Measurements from ENCODE around the gene PBRM1. TPM values are rescaled to one million over a fixed set of nuclear protein-coding genes. Genes with fewer than 3 reads are reported as not detected.
A peak's percentile ranks its signal among the peaks of the same experiment; 100 is the strongest.

Gene PBRM1
- total RNA-seq, 1 experiment from 2014 or later: 74.2 TPM

DNA sequence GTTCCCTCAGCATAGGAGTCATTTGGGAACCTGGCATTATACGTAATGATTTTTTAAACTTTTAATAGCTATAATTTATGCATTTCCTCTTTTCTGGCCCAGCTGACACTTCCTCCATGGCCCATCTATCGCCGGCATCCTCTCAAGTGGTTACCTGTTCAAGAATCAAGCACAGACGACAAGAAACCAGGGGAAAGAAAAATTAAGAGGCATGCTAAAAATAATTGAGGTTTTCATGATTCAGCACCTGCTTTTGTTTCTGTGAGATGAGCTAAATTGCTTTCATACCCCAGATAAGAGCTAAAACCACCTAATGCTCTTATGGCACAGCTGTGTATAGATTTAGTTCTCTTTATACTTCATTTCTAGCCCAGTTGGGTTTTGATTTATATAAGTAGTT, 21.9 kb upstream of the PBRM1 start:
- peaks cover 3% of the 10 kb centered on the region; the same call in 1 of the 2 replicates for H3K79me2 ChIP-seq (ENCODE audit: insufficient read depth, low read length)

More for the DNA sequence above, 21.9 kb upstream of the PBRM1 start:
- no peak overlapping the region for H3K18ac ChIP-seq (ENCODE audit: insufficient read length, low read depth, low read length)
- TF ChIP-seq, protein P1, sequence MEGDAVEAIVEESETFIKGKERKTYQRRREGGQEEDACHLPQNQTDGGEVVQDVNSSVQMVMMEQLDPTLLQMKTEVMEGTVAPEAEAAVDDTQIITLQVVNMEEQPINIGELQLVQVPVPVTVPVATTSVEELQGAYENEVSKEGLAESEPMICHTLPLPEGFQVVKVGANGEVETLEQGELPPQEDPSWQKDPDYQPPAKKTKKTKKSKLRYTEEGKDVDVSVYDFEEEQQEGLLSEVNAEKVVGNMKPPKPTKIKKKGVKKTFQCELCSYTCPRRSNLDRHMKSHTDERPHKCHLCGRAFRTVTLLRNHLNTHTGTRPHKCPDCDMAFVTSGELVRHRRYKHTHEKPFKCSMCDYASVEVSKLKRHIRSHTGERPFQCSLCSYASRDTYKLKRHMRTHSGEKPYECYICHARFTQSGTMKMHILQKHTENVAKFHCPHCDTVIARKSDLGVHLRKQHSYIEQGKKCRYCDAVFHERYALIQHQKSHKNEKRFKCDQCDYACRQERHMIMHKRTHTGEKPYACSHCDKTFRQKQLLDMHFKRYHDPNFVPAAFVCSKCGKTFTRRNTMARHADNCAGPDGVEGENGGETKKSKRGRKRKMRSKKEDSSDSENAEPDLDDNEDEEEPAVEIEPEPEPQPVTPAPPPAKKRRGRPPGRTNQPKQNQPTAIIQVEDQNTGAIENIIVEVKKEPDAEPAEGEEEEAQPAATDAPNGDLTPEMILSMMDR (conservative IDR thresholded peaks at IDR 0.05): no peak
- no peaks in the 10 kb centered on the region; a peak in 1 of 5 replicates for H3K9me3 Mint-ChIP-seq
- H3K27me3 ChIP-seq (ENCODE audit: insufficient read depth, low read length): no peaks in the 10 kb centered on the region
- H4K91ac ChIP-seq (ENCODE audit: insufficient read length, low read depth, low read length): no peak overlapping the region
- H3T11ph ChIP-seq (ENCODE audit: low read length): no peak overlapping the region
- no peak overlapping the region for H3K56ac ChIP-seq (ENCODE audit: insufficient read length, low read depth, low read length)
- H3K9me3 ChIP-seq (ENCODE audit: control insufficient read depth, low read depth, low read length): no peaks in the 10 kb centered on the region
- H3K4ac ChIP-seq (ENCODE audit: low read depth, low read length): no peak overlapping the region
- H2AFZ ChIP-seq (ENCODE audit: low read length): no peak overlapping the region
- peak overlapping the region; percentile 87 for H3K4me2 ChIP-seq (ENCODE audit: insufficient read depth, insufficient read length, low read length)
- no peaks in the 10 kb centered on the region; the same call in 1 of the 2 replicates for H3K4me1 ChIP-seq (ENCODE audit: insufficient read depth, low read length)
- H2BK120ac ChIP-seq (ENCODE audit: low read depth, low read length, poor library complexity, severe bottlenecking): no peak overlapping the region
- H2BK20ac ChIP-seq (ENCODE audit: low read depth, low read length, poor library complexity, severe bottlenecking): no peak overlapping the region
- no peak overlapping the region for H3K9ac ChIP-seq (ENCODE audit: extremely low read depth, insufficient read length, low read length)
- no peak overlapping the region for H2BK15ac ChIP-seq (ENCODE audit: low read depth, low read length)
- peaks cover 9 to 22% (median 20%) of the 10 kb centered on the region in 3 experiments; a peak in 6 of 7 replicates for H3K36me3 Mint-ChIP-seq (ENCODE audit: insufficient read depth in 1 of 3, low read depth in 3 of 3)
- H2AK5ac ChIP-seq (ENCODE audit: insufficient read length, low read length): no peak overlapping the region
- no peak overlapping the region for H3K27ac ChIP-seq (ENCODE audit: insufficient read length, low read depth, low read length)
- peak overlapping the region; percentile 70 to 96 for H3K4me3 Mint-ChIP-seq
- no peaks in the 10 kb centered on the region for H4K20me1 ChIP-seq (ENCODE audit: control insufficient read depth, insufficient read depth, insufficient read length)
- no CpG with 5 or more reads among the region's 4 CpGs for WGBS (ENCODE audit: extremely low coverage, insufficient read length, low lambda C conversion rate)
- H3K27ac Mint-ChIP-seq: no peak overlapping the region
- H2BK5ac ChIP-seq (ENCODE audit: insufficient read length, low read length): no peak overlapping the region
- no peaks in the 10 kb centered on the region for H3K27me3 Mint-ChIP-seq (ENCODE audit: low read depth)
- H3K23ac ChIP-seq (ENCODE audit: insufficient read length, low read depth, low read length): no peak overlapping the region
- no peak overlapping the region for H4K5ac ChIP-seq (ENCODE audit: insufficient read length, low read depth, low read length)
- peaks cover 15% of the 10 kb centered on the region in 2 experiments for H3K4me1 Mint-ChIP-seq
- peaks cover 12% of the 10 kb centered on the region for H3K23me2 ChIP-seq (ENCODE audit: insufficient read length, low read depth, low read length, poor library complexity, severe bottlenecking)
- no peak overlapping the region for H3K14ac ChIP-seq (ENCODE audit: insufficient read depth, low read length)
- DNase-seq: no peak
- H2BK12ac ChIP-seq (ENCODE audit: insufficient read length, low read depth, low read length): no peak overlapping the region
- H4K8ac ChIP-seq (replicated peaks; ENCODE audit: insufficient read length, low read depth, low read length): no peak overlapping the region
- H3K79me1 ChIP-seq (ENCODE audit: insufficient read depth, low read depth, low read length, poor library complexity, severe bottlenecking): no peaks in the 10 kb centered on the region

Data from H9 (cell line).